Mesenteric fat pad (tissue), 1 donor: ENCODE results near the gene DPEP3. TPM values are rescaled to one million over a fixed set of nuclear protein-coding genes. Genes with fewer than 3 reads are reported as not detected.
A peak's percentile ranks its signal among the peaks of the same experiment; 100 is the strongest.
"Not testable (repeated sequence)": the region's sequence is repeated elsewhere in the genome, so short reads cannot be mapped to it uniquely, and the experiment has no call there.

Experiments
- DNase-seq: peaks from one replicate; pipeline ENCODE4 v3.0.0-alpha.2; 2020; ENCODE audit warnings: low spot score
- total RNA-seq: library from RNA; stranded (reverse); fragmentation: NEBNext Ultra II Directional; extraction: Animal tissue kit (Norgen Biotek cat#: 25700); gene quantifications from one replicate; pipeline ENCODE4 v1.2.1, GENCODE V29; 2021
- donor health status: DM: yes; HTN: yes; CAD: no.

Gene DPEP3
- total RNA-seq, 1 donor from 2014 or later = 0.16 TPM

DNA sequence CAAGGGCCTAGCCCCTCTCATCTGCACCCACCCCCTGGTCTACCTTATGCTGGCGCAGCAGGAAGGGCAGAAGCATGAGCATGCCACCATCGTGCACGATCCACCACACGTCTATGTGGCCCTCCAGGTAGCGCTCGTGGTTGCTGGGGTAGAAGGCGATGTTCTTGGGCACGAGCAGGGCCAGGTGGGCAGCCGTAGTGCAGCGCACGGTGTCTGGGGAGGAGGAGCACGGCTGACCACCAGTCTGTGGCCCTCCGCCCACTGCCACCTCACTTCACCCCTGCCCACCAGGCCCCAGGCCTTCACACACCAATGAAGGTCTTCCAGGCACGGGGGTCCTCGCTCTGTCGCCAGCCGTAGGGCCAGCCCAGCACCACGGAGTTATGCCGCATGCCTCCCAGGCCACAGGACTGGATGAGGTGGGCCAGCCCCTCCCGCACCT lies 34.1 kb downstream of the DPEP3 start:
- DNase-seq = no peak

DNA sequence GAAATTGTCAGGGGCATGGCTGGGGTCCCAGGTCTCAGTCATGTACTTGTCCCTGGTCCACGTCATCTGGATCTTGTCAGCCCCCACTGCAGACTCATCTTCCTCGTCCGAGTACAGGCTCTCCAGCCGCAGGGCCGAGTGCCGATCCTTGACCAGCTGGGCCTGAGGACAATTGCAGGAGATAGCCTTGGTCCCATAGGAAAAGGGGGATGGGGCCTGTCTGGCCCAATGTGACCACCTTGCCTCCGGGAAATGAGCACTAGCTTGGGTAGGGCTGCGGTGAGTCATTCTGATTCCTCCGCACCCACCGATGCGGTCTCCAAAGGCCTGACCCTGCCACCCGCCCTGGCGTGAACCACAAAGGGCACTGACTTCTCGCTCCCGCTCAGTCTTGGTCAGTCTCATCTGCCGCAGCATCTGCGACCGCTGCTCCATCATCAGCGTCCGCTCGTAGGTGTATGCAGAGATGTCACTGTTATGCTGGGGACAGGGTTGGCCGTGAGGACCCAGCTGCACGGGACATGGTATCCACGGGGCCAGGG lies 34.8 kb downstream of the DPEP3 start:
- DNase-seq = no peak

DNA sequence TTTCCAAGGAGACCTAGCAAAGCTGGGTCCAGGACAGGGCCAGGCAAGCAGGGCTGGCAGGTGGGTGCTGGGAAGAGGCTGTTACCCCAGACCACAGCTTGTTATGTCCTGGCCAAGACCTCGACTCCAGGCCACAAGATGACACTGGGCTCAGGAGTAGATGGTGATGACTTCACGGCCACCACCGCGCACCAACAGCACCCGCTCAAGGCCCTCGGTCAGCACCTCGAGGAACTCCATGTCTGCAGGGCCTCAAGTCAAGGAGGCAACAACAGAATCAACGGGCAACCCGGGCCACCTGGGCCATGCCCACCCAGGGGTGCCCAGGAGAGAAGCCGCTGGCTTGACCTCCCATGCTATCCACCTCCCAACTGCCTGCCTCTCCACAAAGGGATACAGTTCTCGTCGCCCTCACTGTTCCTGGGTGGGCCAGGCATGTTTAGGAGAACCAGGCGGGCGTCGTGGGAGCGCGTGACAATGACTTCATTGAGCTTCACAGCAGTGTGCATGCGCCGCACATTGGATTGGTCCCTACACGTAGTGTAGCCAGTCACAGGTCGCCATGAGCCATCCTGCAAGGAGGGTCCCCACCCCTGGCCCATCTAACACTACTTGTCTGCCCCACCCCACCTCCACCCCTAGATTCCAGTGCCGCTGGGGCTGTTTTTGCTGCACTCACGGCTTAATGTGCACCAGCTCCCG lies 35.5 kb downstream of the DPEP3 start:
- DNase-seq = no peak

DNA sequence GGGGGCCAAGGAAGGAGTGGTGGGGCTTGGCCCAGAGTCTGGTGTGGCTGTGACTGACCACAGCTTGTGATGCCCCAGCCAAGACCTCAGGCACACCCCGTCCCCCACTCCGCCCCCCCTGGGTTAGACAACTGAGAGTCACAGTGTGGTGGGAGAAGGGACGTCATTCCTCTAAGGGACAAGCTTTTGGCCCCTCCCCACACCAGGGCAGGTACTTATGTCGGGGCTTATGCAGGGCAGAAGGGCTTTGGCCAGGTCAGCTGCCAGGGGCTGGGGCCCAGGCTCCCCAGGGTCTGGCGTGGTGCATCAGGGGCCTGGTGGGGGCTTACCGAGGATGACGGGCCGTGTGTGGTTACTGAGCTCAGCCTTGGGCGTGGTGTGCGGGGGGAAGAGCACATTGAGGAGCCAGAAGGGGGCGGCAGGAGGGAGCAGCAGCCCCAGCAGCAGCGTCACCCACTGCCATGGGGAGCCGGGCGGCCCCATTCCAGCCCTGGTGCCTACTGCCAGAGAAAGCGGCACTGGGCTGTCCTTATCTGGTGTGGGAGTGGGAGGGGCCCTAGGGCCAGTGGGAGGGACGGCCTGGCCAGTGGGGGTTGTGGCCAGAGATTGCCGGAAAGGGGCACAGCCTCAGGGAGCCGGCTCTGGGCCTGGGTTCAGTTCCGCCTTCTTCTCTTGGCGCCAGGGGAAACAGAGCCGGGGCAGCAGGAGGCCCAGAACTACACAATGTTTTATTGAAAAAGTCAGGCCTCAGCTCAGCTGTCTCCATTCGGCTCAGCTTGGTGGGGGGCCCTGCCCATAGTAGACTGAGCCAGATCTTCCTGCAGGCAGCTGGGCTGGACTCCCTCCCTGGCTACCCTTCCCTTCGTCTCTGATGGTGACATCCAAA lies 36.4 kb downstream of the DPEP3 start, which contains the start of gene LCAT:
LCAT (minus strand) TSS at position 502 of the 886 bp plus-strand sequence; CDS start at position 483, 19 bp downstream.
- DNase-seq = no peak

DNA sequence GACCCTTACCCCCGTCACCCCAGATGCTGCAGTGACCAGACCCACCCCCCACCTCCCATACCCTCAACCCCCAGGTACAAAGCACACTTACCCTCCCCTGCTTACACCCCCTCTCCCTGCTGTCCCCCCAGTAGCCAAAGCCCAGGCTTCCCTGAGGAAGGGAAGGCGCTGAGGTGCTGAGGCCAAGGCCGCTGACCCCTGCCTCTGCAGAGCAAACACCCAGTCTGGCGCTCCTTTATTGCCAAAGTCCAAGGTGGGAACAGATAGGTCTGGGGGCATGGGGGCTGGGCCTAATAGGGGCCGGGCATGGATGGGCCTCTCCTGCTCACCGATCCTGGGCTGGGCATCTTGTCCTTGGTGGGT lies 37.1 kb downstream of the DPEP3 start:
- no peak for DNase-seq

DNA sequence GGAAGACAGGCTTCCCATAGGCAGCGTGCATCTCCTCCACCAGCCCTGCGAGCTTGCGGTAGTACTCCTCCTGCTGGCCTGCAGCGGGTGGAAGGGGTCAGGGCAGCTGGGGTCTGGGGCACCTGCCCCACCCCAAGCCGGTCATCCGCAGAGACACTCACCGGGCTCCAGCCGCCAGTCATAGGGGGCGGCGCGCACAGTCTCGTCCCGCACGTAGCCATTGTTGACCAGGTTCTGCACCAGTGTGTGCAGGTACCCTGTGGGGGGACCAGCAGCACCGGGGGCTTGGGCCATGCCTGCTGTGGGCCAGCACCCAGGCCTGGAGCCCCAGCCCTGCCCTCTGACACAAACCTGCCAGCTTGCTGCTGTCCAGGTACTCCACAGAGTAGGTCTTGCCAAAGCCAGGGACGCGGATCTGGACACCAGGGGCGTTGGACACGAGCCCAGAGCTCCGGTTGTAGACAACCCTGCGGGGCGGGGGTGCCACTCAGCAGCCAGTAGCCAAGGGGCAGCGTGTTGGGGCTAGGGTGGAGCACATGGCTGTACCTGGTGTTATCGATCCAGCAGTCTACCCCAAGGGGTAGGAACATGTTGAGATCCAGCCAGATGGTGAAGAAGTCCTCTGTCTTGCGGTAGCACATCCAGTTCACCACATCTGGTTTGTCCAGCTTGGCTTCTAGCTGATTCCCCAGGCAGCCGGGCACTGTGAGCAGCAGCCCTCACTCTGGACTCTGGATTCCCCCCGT lies 37.6 kb downstream of the DPEP3 start:
- DNase-seq = no peak

- DNase-seq = no peak
These were observed 38.1 kb downstream of the DPEP3 start for GRCh38 chr16:67942200-67942509.

- DNase-seq = no peak
These were observed 38.7 kb downstream of the DPEP3 start for GRCh38 chr16:67941469-67942199.

GRCh38 chr16:67940446-67941089 lies 39.7 kb downstream of the DPEP3 start:
- DNase-seq = no peak

GRCh38 chr16:67939507-67940445 lies 40.5 kb downstream of the DPEP3 start:
- no peak for DNase-seq

- DNase-seq = not testable (repeated sequence)
These were observed 42.6 kb downstream of the DPEP3 start for GRCh38 chr16:67937713-67938112.

GRCh38 chr16:67936880-67937605 lies 43.3 kb downstream of the DPEP3 start:
- no peak for DNase-seq

GRCh38 chr16:67936124-67936879 lies 44.0 kb downstream of the DPEP3 start, which contains the start of gene PSMB10:
Gene PSMB10, minus strand, starts transcription at chr16:67936850. Its CDS starts 101 bp downstream, at chr16:67936749.
- no peak for DNase-seq

DNA sequence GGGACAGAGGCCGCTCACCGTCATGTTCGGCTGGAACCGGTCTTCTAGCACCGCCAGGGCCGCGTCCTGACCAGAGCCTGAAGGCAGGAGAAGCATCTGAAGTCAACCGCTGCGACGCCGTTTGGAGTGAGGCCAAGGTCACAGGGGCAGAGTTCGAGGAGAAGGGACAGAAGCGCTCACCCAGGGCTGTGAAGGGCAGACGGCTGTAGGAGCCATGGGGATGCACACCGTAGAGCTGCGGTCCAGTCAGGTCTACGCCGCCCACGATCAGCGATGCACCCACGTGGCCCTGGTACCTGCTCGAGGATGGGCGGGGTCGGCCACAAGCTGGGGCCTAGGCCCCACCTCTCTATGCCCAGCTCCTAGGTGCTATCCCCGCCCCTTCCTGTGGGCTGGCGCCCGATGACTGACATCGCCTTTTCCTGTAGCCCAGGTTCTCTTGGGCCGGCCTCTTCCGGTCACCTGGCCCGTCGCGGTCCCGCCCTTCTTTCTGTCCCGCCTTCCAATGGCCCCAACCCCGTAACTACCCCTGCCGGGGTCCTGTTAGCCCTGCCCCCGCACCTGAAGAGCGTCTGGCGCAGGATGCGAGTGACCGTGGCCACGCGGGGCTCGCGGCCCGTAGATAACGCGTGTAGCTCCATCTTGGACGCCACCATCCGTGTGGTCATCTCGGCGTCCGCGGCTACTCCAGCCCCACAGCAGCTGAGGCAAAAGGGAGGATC lies 44.7 kb downstream of the DPEP3 start:
- DNase-seq = peak; percentile 97

DNA sequence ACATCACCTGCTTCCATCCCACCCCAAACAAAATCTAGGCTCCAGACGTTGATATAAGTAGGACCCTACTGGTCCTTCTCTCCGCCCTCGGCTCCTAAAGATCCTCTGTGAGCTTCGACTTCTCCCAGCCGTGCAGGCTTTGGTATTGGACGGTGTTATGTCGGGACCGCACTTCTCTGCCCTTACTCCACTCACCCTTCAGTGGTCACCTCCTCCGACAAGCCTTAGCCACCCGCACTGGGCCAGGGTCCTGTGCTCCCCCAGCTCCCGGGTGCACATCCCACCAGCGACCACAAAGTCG lies 45.2 kb downstream of the DPEP3 start:
- no peak for DNase-seq

GRCh38 chr16:67934306-67935100 lies 45.8 kb downstream of the DPEP3 start:
- no peak for DNase-seq
